Activated naive CD4-positive, alpha-beta T cell treated with Interleukin-2 at 50 U/mL for 16 hours (primary cell): ENCODE data around the gene TFR2.

Experiments used
- DNase-seq: peaks from one replicate; pipeline ENCODE4 v3.0.0-alpha.2; 2020

The TFR2 gene

GRCh38 chr7:100570954-100571828 lies 70.2 kb downstream of the TFR2 start:
- no peak for DNase-seq
